IPS-20b (cell line): Measurements from ENCODE around the gene PRR35.

Source experiments
- H3K27ac ChIP-seq: one replicate; pipeline ENCODE4 v1.5.1; 2013; ENCODE audit warnings: low read length
- H3K27me3 ChIP-seq: 2 replicates; pipeline ENCODE4 v1.6.1; 2013; ENCODE audit warnings: mild to moderate bottlenecking, low read length, inconsistent platforms; ENCODE audit not compliant: insufficient read depth
- H3K36me3 ChIP-seq: 2 replicates; pipeline ENCODE4 v1.6.1; 2013; ENCODE audit warnings: low read depth, mild to moderate bottlenecking, inconsistent platforms, low read length, moderate library complexity; ENCODE audit not compliant: insufficient read depth
- H3K4me1 ChIP-seq: 2 replicates; pipeline ENCODE4 v1.6.1; 2013; ENCODE audit warnings: mild to moderate bottlenecking, control low read depth, inconsistent platforms, low read length, moderate library complexity; ENCODE audit not compliant: insufficient read depth
- H3K4me3 ChIP-seq: 2 replicates; pipeline ENCODE4 v1.5.1; 2013; ENCODE audit warnings: mild to moderate bottlenecking, low read length, inconsistent platforms
- H3K9ac ChIP-seq: 2 replicates; pipeline ENCODE4 v1.6.1; 2013; ENCODE audit warnings: low read depth, mild to moderate bottlenecking, inconsistent platforms, low read length, moderate library complexity
- H3K9me3 ChIP-seq: 2 replicates; pipeline ENCODE4 v1.6.1; 2013; ENCODE audit warnings: mild to moderate bottlenecking, low read depth, low read length, inconsistent platforms; ENCODE audit not compliant: insufficient read depth

The PRR35 gene

GRCh38 chr16:582218-582613, 22.0 kb downstream of the PRR35 start:
- Histone ChIP-seq H3K27me3 (peaks cover 35% of the 10 kb centered on the region), H3K36me3 (no peaks in the 10 kb centered on the region), H3K4me3 (no peak overlapping the region), H3K27ac (no peak overlapping the region), H3K9ac (no peak overlapping the region), H3K9me3 (no peaks in the 10 kb centered on the region), H3K4me1 (peaks cover 4% of the 10 kb centered on the region; the same call in 1 of the 2 replicates)

DNA sequence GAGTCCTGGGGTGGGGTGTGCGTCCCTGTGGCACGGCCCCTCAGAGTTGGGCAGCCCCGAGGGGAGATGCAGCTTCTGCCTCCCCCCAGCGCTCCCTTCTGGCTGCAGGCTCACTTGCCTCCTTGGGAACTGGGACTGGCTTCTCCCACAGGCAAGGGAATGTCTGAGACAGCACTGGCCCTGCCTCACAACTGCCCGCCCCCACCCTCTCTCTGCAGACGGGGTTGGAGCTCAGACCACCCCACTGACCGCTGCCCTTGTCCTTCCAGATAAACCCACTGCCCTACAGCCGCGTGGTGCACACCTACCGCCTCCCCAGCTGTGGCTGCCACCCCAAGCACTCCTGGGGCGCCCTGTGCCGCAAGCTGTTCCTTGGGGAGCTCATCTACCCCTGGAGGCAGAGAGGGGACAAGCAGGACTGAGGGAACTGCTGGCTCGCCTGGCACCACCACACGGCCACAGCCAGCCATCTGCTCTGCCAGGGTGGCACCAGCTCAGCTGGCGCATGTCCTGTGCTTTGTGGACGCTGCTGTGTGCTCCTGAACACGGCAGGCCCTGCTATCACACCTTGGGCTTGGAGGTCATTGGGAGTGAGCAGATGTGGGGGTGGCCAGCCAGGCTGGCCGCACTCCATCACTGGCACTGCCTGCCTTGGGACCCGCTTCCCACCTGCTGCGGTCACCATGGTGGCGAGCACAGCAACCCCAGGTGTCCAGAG, 22.6 kb downstream of the PRR35 start:
- Histone ChIP-seq H3K9ac (no peak overlapping the region), H3K36me3 (no peaks in the 10 kb centered on the region), H3K27me3 (peaks cover 40% of the 10 kb centered on the region), H3K4me3 (no peak overlapping the region), H3K27ac (no peak overlapping the region), H3K4me1 (peaks cover 4% of the 10 kb centered on the region; the same call in 1 of the 2 replicates), H3K9me3 (no peaks in the 10 kb centered on the region)

- H3K4me3 ChIP-seq: peak overlapping the region; percentile 47; the same call in 1 of the 2 replicates
Observed at GRCh38 chr16:583470-583814, 23.2 kb downstream of the PRR35 start.

GRCh38 chr16:583815-584591, 23.8 kb downstream of the PRR35 start:
- Histone ChIP-seq H3K9ac (no peak overlapping the region), H3K4me1 (peaks cover 4% of the 10 kb centered on the region; the same call in 1 of the 2 replicates), H3K27me3 (peaks cover 45% of the 10 kb centered on the region), H3K27ac (no peak overlapping the region), H3K4me3 (peak overlapping the region; percentile 47; the same call in 1 of the 2 replicates), H3K36me3 (no peaks in the 10 kb centered on the region), H3K9me3 (no peaks in the 10 kb centered on the region)

More at GRCh38 chr16:583470-583814, 23.2 kb downstream of the PRR35 start:
- peaks cover 4% of the 10 kb centered on the region; the same call in 1 of the 2 replicates for H3K4me1 ChIP-seq
- peaks cover 45% of the 10 kb centered on the region for H3K27me3 ChIP-seq
- H3K9me3 ChIP-seq: no peaks in the 10 kb centered on the region
- no peaks in the 10 kb centered on the region for H3K36me3 ChIP-seq
- H3K27ac ChIP-seq: no peak overlapping the region
- H3K9ac ChIP-seq: no peak overlapping the region

DNA sequence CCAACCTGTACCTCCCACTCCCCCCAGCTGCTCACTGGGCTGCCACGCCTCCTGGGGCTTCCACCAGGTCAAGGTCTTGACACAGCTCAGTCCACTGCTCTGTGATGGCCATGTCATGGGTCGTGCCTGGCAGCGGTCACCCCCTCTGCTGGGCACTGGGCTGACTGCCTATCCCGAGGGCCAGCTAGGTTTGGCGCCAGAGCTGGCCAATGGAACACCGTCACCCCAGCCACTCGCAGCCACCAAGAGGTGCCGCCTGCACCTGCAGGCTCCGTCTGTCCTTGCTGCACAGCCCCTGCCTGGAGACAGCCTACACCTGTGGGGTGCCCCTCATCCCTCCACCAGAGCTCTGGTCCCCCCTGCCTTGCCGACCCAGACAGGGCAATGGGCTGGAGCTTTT, 25.2 kb downstream of the PRR35 start:
- Histone ChIP-seq H3K4me1 (peaks cover 4% of the 10 kb centered on the region; the same call in 1 of the 2 replicates), H3K4me3 (no peak overlapping the region), H3K27me3 (peaks cover 45% of the 10 kb centered on the region)

DNA sequence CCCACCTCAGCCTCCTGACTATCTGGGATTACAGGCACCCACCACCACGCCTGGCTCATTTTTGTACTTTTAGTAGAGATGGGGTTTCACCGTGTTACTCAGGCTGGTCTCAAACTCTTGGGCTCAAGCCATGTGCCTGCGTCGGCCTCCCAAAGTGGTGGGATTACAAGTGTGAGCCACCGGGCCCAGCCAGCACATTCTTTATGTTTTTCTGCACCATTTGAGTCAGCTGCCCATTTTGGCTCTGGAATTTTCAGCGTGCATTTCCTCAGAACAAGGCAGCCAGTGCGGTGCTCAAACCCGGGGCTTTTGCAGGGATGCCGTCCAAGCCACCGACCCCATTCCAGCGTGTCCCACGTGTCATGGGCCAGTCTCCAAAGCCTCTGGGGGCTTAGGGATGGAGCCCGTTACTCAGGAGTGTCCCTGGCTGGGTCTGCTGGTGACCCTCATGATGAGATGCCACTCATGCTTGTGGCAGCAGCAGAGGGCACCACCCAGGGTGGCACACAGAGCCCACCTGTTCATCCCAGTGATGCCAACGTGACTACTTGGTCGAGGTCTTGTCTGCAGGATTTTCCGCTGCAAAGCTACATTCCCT, 26.0 kb downstream of the PRR35 start:
- Histone ChIP-seq H3K9me3 (no peaks in the 10 kb centered on the region), H3K36me3 (no peaks in the 10 kb centered on the region), H3K27ac (no peak overlapping the region), H3K9ac (no peak overlapping the region), H3K27me3 (peaks cover 53% of the 10 kb centered on the region), H3K4me3 (no peak overlapping the region), H3K4me1 (peaks cover 4% of the 10 kb centered on the region; the same call in 1 of the 2 replicates)

More for the DNA sequence above, 25.2 kb downstream of the PRR35 start:
- no peak overlapping the region for H3K27ac ChIP-seq
- H3K36me3 ChIP-seq: no peaks in the 10 kb centered on the region
- no peak overlapping the region for H3K9ac ChIP-seq
- H3K9me3 ChIP-seq: no peaks in the 10 kb centered on the region

- H3K9ac ChIP-seq: no peak overlapping the region
- H3K4me3 ChIP-seq: peak overlapping the region; percentile 95; the same call in 1 of the 2 replicates
Observed at GRCh38 chr16:586645-587590, 26.7 kb downstream of the PRR35 start.

DNA sequence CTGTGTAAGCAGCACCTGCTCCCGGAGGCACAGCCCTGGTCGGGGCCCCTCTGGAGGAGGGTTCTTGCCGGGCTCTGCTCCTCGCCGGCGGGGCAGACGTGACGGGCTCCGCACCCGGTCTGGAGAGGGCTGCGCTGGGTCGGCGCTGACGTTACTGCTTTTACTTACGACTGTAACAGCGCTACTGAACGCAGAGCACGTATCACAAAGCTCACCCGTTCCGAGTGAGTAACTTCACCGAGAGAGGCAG, 28.4 kb downstream of the PRR35 start:
- Histone ChIP-seq H3K4me1 (no peaks in the 10 kb centered on the region; the same call in 1 of the 2 replicates), H3K4me3 (peak overlapping the region; percentile 95), H3K27me3 (peaks cover 60% of the 10 kb centered on the region), H3K36me3 (no peaks in the 10 kb centered on the region), H3K9ac (peak overlapping the region; percentile 97), H3K27ac (peak overlapping the region; percentile 99), H3K9me3 (no peaks in the 10 kb centered on the region)

More at GRCh38 chr16:586645-587590, 26.7 kb downstream of the PRR35 start:
- Histone ChIP-seq H3K27me3 (peaks cover 61% of the 10 kb centered on the region), H3K9me3 (no peaks in the 10 kb centered on the region), H3K27ac (no peak overlapping the region), H3K36me3 (no peaks in the 10 kb centered on the region), H3K4me1 (peaks cover 4% of the 10 kb centered on the region; the same call in 1 of the 2 replicates)

DNA sequence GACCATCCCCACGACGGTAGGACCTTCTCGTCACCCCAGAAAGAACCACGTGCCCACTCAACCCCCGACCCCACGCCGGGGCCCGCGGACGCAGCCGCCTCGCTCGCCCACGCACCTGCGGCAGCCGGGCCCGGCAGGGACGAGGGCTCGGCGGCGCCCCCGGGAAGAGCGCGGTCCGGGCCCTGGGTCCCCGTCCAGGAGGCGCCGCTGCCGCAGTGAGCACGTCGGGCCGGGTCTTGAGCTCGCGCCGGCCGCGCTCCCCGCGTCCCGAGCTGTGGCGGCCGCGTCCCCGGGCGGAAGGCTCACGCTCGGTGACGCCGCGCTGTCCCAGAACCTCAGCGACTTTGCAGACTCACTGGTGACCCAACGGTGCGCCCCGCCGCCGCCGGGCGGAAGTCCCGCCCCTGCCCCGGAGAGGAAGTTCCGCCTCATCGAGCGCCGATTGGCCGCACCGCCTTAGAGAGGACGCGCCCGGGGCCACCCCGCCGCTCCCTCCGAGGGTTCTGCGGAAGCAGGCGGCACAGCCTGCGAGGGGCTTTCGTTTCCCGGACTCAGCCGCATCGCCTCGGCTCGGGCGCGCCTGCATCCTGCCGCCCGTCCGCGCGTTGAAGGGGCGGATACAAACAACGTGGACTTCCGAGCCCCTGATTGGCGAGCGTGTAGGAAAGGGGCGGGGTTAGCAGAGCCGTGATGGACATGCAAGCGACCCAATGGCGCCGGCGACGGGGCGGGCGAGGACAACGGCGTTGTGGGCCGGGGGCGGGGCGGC, 28.9 kb downstream of the PRR35 start:
- H3K4me3 ChIP-seq: peak overlapping the region; percentile 95
- H3K27me3 ChIP-seq: peaks cover 54% of the 10 kb centered on the region
- no peaks in the 10 kb centered on the region for H3K9me3 ChIP-seq
- H3K9ac ChIP-seq: peak overlapping the region; percentile 97
- peak overlapping the region; percentile 99 for H3K27ac ChIP-seq
- H3K4me1 ChIP-seq: no peaks in the 10 kb centered on the region
- H3K36me3 ChIP-seq: no peaks in the 10 kb centered on the region

- peak within 1 kb of the TSS; percentile 97 for H3K9ac ChIP-seq
- H3K9me3 ChIP-seq: no peaks in the 10 kb centered on the region
- peak within 1 kb of the TSS; percentile 95 for H3K4me3 ChIP-seq
- peak within 1 kb of the TSS; percentile 99 for H3K27ac ChIP-seq
- no peaks in the 10 kb centered on the region for H3K36me3 ChIP-seq
- H3K27me3 ChIP-seq: peaks cover 51% of the 10 kb centered on the region
- no peaks in the 10 kb centered on the region for H3K4me1 ChIP-seq
Observed at GRCh38 chr16:589658-590187, 29.5 kb downstream of the PRR35 start, which contains the start of gene RAB40C. Gene RAB40C (plus strand): TSS chr16:590066. CDS start chr16:590292, 226 bp downstream.
